Non-pigmented ciliary epithelial cell (primary cell): ENCODE measurements around the gene TMC5.
"Not testable (repeated sequence)": the region's sequence is repeated elsewhere in the genome, so short reads cannot be mapped to it uniquely, and the experiment has no call there.

ENCODE experiments used
- DNase-seq: peaks from one replicate; pipeline ENCODE4 v3.0.0-alpha.2; 2010; ENCODE audit warnings: low read depth

Gene TMC5

GRCh38 chr16:19400711-19401110 lies 17.0 kb upstream of the TMC5 start:
- DNase-seq, result no peak

- no peak for DNase-seq
These were observed 10.7 kb upstream of the TMC5 start for GRCh38 chr16:19406891-19407491.

GRCh38 chr16:19410435-19411171 lies 7.1 kb upstream of the TMC5 start:
- DNase-seq, result no peak

- no peak for DNase-seq
These were observed 6.4 kb upstream of the TMC5 start for GRCh38 chr16:19411298-19411697.

- not testable (repeated sequence) for DNase-seq
These were observed 5.6 kb upstream of the TMC5 start for GRCh38 chr16:19412055-19412454.

GRCh38 chr16:19415461-19415860 lies 2.2 kb upstream of the TMC5 start:
- no peak for DNase-seq

GRCh38 chr16:19415918-19416317 lies 1.8 kb upstream of the TMC5 start:
- DNase-seq, result no peak

- no peak for DNase-seq
These were observed 517 bp downstream of the TMC5 start for GRCh38 chr16:19418200-19418599.

GRCh38 chr16:19419698-19420075 lies 2.0 kb downstream of the TMC5 start:
- no peak for DNase-seq

- no peak for DNase-seq
These were observed 6.8 kb downstream of the TMC5 start for GRCh38 chr16:19424478-19424877.

- DNase-seq, result no peak
These were observed 12.7 kb downstream of the TMC5 start for GRCh38 chr16:19430345-19430744.

GRCh38 chr16:19431636-19432340 lies 14.1 kb downstream of the TMC5 start:
- no peak for DNase-seq

- no peak for DNase-seq
These were observed 14.7 kb downstream of the TMC5 start for GRCh38 chr16:19432429-19432828.

- DNase-seq, result no peak
These were observed 16.9 kb downstream of the TMC5 start for GRCh38 chr16:19434584-19434983.

GRCh38 chr16:19436540-19436939 lies 18.9 kb downstream of the TMC5 start:
- no peak for DNase-seq

GRCh38 chr16:19437280-19437679 lies 19.6 kb downstream of the TMC5 start:
- DNase-seq, result no peak

GRCh38 chr16:19438739-19439138 lies 21.1 kb downstream of the TMC5 start:
- no peak for DNase-seq

- DNase-seq, result no peak
These were observed 21.8 kb downstream of the TMC5 start for GRCh38 chr16:19439483-19439882.

GRCh38 chr16:19443659-19444058 lies 26.0 kb downstream of the TMC5 start:
- DNase-seq, result no peak

GRCh38 chr16:19446300-19446846 lies 28.7 kb downstream of the TMC5 start:
- no peak for DNase-seq

- no peak for DNase-seq
These were observed 29.2 kb downstream of the TMC5 start for GRCh38 chr16:19446886-19447285.

GRCh38 chr16:19450186-19450585 lies 32.5 kb downstream of the TMC5 start:
- no peak for DNase-seq
